AG08396 (cell line): ENCODE data around the gene RCL1.
A peak's percentile ranks its signal among the peaks of the same experiment; 100 is the strongest.
"Not testable (repeated sequence)": the region's sequence is repeated elsewhere in the genome, so short reads cannot be mapped to it uniquely, and the experiment has no call there.

Experiments
- DNase-seq: peaks from one replicate; pipeline ENCODE4 v3.0.0; 2012; ENCODE audit warnings: low spot score, mixed read lengths

The RCL1 gene

DNA sequence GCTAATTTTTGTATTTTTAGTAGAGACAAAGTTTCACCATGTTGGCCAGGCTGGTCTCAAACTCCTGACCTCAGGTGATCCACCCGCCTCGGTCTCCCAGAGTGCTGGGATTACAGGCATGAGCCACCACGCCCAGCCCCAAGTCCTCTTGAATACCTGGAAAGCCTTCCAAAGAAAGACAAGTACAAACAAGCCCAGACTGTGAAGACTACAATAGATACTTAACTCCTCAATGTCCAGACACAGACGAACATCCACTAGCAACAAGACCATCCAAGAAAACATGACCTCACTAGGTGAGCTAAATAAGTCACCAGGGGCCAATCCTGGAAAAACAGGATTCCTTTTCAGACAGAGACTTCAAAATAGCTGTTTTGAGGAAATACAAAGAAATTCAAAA, 9.6 kb upstream of the RCL1 start:
- not testable (repeated sequence) for DNase-seq

DNA sequence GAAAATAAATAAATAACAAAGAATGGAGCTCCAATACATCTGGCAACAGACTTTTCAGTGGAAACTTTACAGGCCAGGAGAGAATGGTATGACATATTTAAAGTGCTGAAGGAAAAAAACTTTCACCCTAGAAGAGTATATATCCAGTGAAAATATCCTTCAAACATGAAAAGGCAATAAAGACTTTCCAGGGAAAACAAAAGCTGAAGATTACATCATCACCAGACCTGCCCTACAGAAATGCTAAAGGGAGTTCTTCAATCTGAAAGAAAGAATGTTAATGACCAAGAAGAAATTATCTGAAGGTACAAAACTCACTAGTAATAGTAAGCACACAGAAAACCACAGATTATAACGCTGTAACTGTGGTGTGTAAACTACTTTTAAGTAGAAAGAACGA, 8.3 kb upstream of the RCL1 start:
- DNase-seq, result no peak

DNA sequence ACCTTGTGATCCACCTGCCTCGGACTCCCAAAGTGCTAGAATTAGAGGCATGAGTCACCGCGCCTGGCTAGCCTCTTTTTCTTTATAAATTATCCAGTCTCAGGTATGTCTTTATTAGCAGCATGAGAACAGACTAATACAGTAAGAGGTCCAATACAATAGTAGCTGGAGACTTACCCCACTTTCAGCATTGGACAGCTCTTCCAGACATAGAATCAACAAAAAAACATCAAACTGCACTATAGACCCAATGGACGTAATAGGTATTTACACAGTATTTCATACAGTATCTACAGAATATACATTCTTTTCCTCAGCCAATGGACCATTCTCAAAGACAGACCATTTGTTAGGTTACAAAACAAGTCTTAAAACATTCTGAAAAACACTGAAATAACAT, 6.1 kb upstream of the RCL1 start:
- DNase-seq, result no peak

DNA sequence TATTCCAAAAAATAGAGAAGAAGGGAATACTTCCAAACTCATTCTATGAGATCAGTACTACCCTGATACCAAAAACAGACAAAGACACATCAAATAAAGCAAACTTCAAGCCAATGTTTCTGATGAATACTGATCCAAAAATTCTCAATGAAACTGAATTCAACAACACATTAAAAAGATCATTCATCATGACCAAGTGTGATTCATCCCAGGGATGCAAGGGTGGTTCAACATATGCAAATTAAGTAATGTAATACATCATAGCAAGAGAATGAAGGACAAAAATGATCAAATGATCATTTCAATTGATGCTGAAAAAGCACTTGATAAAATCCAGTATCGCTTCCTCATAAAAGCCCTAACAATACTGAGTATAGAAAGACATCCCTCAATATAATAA, 4.9 kb upstream of the RCL1 start:
- DNase-seq, result no peak

DNA sequence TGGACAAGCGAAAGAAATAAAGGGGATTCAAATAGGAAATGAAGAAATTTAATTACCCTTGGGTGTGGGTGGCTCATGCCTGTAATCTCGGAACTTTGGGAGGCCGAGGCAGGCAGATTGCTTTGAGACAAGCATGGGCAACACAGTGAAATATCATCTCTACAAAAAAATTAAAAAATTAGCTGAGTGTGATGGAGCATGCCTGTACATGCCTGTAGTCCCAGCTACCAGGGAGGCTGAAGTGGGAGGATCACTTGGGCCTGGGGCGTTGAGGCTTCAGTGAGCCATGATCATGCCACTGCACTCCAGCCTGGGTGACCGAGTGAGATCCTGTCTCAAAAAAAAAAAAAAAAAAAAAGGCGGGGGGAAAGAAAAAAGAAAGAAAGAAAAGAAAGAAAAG, 4.0 kb upstream of the RCL1 start:
- DNase-seq, result no peak

DNA sequence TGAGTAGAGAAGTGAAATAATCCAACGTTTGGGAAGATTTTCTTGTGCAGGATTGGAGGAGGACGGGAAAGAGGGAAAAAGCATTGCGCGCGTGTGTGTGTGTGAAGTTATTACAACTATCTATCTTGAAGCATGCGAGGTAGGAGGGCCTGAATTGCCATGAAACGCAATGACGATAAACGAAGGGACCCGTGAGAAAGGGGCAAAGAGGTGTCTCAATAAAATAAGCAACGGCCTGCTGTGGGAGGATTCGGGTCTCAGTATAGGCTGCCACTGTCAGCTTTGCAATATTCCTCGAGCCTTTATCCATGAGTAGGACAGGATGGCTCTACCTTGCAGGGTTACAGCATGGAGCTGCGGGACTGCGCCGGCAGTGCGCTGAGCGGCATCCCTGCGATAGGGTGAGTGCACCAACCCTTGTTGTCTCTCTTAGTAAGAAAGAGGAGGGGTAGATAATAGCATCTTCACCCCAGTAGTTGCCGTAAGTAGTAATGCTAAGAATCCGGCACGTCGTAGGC, 631 bp upstream of the RCL1 start:
- DNase-seq, result no peak

DNA sequence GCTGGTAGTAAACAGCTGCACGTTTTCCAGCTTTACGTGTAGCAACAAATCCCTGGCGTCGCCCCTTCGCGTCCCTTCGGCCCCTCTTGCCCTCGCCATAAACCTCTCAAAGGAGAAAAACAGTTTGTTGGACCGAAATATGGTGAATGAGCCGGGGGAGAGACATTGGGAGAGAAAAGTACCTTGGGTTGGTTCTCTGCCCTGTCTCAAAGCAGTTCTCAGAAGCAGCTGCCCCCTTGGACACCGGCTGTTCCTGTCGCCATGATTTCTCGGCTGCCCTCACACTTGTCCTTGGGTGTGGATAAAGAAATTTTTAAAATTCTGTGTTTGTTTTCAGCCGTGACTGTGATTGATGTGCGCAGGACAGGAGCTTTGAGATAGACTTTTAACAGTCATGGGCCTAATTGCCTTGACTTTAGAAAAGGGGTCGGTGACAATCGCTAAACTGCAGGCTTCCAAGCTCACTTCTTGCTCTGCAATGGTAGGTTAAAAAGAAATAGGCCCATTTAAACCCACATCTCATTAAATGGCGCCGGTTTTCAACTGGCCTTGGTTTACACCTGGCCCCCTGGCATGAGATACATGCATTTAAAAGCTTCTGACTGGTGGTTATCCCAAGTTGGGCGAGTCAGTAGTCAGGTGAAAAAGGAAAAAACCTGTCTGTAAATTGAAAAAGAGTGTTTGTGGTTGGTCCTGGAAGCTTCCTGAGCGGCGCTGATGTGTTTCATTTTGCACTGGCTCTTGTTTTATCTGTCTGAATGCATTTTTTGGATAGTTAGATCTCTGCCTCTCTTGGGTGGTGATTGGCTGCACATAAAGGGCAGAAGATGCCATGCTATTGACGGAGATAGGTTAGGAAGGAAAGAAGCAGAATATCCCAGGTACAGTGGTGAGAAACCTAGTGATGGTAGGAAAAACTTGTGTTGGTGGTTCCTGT, 983 bp downstream of the RCL1 start:
- DNase-seq, result no peak

DNA sequence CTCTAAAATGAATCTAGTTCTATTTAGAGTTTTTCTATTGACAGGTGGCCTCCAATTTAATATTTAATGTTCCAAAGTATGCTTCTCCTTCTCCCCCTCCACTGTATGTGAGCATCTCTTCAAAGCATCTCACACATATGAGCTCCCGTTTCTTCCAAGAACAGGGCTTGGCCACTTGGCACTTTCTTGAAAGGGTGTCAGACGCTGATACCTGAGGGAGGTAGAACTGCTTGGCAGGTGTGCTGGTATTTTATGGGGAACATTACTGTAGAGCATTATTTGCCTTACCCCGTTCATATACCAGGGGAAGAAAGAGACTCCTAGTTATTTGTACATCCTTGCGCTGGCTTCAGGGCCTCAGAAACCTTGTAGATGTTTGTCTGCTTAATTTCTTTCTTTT, 1.9 kb downstream of the RCL1 start:
- no peak for DNase-seq

DNA sequence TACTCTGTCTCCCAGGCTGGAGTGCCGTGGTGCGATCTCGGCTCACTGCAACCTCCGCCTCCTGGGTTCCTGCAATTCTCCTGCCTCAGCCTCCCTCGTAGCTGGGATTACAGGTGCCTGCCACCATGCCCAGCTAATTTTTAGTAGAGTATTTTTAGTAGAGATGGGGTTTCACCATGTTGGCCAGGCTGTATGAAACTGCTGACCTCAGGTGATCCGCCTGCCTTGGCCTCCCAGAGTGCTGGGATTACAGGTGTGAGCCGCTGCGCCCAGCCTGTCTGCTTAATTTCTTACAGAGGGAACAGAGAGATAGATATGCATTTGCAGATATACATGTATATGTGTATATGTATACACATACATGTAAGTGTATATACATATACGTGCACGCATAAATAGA, 2.4 kb downstream of the RCL1 start:
- not testable (repeated sequence) for DNase-seq

DNA sequence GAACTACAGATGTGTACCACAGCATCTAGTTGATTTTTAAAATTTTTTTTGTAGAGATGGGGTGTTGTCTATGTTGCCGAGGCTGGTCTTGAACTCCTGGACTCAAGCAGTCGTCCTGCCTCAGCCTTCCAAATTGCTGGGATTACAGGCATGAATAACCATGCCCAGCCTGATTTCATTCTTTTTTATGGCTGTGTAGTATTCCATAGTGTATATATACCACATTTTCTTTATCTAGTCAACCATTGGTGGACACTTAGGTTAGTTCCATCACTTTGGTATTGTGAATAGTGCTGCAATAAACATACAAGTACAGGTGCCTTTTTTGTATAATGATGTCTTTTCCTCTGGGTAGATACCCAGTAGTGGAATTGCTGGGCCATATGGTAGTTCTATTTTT, 3.8 kb downstream of the RCL1 start:
- no peak for DNase-seq

DNA sequence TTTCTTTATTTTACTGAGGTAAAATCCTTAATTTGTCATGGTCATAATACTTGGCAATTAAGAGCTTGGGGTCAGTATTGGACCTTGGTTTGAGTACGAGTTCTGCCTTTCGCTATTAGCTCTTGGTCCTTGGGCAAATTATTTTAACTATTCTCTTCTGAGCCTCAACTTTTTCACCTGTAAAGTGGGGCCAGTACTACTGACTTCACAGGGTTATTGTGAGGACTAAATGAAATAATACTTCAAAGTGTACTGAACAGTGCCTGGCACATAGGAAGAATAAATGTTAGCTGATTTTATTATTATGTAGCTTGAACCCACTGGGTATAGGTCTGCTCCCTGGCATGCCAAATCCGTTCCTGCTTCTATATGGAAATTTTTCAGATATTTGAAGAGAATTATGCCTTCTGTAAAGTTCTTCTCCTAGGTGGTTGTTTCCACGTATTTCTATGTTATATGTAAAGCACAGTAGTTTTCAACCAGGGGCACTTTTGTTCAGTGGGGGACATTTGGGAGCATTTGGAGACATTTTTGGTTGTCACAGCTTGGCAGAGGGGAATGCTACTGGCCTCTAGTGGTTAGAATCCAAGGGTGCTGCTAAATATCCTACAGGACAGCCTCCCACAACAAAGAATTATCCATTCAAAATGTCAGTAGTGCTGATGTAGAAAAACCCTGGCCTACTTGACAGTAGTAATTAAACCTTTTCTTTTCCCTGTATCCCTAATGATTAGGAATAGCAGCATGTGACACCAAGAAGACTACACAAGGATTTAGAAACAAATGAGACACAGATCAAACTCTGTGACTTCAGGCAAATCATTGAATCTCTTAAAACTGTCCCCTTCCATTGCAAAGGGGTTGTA, 4.5 kb downstream of the RCL1 start:
- peak; percentile 60 for DNase-seq

DNA sequence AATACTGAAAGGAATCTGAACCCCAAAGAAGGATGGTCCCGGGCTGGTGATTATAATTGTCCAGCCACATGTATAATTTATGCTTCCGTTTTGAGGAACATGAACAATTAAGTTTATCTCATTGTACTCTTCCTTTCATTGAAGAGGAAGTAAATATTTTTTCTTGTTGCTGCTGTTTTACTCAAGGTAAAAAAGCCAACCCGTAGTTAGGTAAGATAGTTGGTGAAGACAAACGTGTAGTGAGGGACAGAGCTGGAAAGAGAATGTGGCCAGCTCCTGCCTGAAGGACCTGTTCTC, 5.1 kb downstream of the RCL1 start:
- no peak for DNase-seq

DNA sequence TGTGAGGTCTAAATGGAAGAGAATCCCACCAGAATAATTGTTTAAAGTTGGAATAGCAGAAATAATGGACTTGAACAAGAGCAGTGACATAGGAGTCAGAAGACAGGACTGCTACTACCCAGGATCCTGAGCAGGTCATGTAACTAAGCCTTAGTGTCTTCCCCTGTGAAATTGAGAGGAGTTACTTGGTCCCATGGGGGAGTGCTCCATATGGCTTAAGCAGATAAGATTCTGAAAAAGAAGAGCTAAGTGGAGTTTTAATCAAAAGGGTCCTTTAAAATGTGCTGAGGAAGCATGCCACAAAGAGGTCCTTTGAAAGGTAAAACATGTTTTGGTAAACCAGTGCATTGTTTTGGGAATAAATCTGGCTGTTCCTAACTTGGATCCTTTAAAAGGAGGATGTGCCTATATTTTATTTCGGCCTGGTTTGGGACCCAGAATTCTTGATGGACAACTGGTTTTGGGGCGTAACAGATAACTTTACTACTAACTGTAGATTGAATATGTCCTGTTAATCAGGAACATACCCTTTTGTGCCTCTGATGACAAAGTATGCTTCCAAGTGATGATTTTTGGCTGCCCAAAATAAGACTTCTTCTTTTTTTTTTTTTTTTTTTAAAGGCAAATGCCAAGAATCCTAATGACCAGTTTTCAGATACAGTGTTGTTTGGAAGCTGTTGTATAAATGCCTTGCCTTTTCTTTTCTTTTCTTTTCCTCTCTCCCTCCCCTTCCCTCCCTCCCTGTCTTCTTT, 5.7 kb downstream of the RCL1 start:
- DNase-seq, result no peak

DNA sequence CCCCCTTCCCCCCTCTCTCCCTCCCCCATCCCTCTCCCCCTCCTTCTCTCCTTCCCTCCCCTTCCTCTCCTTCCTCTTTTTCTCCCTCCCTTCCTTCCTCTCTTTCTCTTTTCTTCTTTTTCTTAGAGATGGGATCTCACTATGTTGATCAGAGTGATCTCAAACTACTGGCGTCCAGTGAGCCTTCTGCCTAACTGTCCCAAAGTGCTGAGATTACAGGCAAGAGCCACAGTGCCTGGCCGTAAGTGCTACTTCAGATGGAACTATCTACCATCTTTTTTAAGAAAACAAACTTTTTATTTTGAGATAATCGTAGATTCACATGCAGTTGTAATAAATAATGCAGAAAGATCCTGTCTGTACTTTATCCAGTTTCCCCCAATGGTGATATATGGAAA, 6.3 kb downstream of the RCL1 start:
- DNase-seq, result no peak

DNA sequence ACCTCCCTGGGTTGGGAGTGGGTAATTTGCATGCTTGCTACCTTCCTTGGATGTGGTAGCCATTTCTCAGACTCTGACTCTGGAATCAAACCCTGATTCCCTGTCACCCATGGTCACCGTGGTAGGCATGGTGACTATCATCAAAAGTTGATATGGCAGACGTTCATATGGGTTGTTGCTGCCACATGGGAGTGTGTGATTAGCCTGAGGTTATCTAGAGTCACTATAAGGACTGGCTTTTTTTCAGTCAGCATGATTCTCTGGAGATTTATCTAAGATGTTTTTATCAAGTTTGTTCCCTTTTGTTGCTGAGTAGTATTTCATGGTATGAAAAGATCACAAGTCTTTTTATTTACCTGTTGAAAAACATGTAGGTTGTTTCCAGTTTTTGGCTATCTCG, 7.0 kb downstream of the RCL1 start:
- DNase-seq, result no peak

DNA sequence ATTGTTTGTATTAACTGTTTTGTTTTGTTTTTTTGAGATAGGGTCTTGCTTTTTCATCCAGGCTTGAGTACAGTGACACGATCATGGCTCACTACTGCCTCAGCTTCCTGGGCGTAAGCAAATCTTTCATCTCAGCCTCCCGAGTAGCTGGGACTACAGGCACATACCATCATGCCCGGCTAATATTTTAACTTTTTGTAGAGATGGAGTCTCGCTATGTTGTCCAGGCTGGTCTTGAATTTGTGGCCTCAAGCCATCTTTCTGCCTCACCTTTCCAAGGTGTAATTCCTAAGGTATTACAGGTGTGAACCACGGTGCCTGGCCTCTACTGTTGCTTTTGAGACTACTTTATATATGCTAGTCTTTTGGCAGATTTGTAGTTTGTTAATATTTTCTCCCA, 8.4 kb downstream of the RCL1 start:
- no peak for DNase-seq

DNA sequence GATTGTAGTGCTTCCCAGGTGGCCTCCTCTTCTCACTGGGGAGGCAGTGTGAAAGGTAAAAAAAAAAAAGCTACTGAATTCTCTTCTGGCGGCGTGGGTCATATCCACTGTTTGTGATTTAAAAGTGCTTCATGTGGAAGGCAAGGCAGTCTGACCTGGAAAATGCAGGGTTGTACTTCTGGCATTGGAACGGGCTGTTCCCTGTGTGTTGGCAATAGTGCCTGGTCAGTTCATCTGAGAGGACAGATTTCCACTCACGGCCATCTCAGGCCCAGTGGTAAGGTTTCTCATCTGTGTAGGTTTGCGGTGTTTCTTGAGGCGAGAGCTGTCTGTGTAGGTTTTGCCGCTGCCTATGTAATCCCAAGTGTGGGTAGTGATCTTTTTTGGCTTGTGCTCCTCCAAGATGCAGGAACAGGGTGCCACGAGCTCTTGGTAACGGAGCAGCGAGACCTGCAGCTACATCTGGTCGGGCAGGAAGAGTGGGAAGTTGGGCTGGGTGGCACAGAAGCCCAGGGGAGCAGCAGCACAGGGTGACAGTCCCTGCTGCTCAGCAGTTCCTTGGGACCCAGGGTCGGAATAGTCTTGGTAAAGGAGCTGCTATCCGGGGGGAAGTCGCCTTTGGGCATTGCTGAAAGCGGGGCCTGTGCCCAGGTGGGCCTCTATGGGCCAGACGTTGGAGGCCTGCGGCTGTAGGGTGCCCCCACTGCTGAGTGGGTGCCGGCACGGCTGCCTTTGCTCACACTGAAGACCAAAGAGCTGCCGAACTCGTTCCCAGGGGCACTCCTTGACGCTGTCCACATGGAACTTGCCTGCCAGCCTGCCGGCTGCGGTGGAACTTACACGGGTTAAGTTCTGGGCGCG, 11.2 kb downstream of the RCL1 start:
- DNase-seq, result no peak

DNA sequence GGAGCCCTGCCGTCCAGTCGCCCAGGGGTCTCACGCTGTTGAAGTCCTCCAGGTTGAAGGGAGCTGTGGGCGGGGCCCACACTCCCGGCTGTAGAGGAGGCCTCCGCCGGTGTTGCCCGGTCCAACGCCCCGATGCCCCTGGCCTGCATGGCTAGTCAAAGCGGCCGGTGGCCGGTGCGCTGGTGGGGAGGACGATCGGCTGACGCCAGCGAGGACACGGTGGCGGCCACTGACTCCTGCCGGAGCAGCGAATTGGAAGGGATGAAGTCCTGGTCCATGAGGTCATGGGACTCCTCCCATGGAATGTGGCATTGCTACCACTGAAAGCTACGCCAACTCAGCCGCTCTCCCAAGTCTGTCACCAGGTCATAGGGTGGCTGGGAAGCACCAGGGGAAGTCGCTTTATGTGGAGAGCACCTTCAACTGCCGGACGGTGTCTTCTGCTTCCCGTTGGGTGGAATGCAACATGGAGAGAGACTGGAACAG, 11.8 kb downstream of the RCL1 start:
- DNase-seq, result no peak

DNA sequence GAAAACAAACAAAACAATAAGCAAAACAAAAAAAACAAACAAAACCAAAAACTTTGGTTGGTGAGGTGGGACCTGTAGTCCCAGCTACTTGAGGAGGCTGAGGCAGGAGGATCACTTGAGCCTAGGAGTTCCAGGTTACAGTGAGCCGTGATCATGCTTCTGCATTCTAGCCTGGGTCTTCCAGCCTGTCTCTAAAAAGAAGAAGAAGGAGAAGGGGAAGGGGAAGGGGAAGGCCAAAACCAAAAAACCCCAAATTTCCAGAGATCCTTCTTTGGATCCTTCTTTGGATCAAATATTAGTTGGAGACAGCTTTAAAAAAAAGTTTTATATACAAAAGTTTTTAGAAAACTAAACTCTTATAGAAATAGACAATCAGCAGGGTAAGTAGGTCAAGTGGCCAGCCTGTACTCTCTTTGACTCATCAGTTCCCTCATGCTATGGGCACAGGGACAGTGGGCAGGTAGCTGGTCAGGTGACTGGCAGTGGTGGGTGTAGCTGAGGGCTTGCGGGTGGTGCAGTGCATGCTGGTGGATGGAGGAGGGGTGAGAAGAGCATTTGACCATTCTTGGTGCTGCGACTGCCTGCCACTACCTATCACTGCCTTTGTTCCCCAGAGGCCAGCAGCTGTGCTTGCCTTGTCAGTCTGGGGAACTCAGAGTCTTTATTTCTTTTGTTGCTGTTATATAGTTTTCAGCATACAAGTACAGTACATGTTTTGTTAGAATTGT, 12.6 kb downstream of the RCL1 start:
- no peak for DNase-seq

DNA sequence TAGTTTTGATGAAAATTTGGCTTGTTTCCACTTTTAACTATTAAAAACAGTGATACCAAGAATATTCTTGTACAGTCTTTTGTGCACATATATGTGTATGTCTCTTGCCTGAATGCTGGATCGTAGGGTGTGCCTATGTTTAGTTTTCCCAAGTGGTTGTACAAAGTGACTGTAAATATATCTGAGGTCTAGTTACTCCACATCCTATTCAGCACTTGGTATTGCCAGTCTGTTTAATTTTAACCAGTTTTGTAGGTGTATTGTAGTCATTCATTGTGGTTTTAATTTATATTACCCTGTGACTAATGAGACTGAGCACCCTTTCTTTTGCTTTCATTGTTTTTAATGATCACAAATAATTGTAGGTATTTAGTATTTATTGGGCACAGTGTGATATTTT, 17.8 kb downstream of the RCL1 start:
- no peak for DNase-seq

DNA sequence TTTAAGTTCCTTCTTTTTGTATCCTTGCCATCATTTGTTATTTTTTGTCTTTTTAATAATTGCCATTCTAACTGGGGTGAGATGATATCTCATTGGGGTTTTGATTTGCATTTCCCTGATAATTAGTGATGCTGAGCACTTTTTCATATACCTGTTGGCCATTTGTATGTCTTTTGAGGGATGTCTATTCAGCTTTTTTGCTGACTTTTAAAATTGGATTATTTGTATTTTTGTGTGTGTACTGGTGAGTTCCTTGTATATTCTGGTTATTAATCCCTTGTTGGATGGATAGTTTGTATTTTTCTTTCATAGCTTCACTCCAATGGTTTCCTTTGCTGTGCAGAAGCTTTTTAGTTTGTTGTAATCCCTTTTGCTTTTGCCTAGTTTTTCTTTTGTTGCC, 19.1 kb downstream of the RCL1 start:
- no peak for DNase-seq
